GM21360 (cell line): ENCODE results near the gene CCDC3.
"Not testable (repeated sequence)": the region's sequence is repeated elsewhere in the genome, so short reads cannot be mapped to it uniquely, and the experiment has no call there.

Experiments used
- ATAC-seq: cut with Tn5 transposase; IDR thresholded peaks from one replicate; pipeline ENCODE4 v1.9.1; 2021; ENCODE audit warnings: mild to moderate bottlenecking, moderate library complexity; ENCODE audit not compliant: unreplicated experiment

CCDC3 gene

DNA sequence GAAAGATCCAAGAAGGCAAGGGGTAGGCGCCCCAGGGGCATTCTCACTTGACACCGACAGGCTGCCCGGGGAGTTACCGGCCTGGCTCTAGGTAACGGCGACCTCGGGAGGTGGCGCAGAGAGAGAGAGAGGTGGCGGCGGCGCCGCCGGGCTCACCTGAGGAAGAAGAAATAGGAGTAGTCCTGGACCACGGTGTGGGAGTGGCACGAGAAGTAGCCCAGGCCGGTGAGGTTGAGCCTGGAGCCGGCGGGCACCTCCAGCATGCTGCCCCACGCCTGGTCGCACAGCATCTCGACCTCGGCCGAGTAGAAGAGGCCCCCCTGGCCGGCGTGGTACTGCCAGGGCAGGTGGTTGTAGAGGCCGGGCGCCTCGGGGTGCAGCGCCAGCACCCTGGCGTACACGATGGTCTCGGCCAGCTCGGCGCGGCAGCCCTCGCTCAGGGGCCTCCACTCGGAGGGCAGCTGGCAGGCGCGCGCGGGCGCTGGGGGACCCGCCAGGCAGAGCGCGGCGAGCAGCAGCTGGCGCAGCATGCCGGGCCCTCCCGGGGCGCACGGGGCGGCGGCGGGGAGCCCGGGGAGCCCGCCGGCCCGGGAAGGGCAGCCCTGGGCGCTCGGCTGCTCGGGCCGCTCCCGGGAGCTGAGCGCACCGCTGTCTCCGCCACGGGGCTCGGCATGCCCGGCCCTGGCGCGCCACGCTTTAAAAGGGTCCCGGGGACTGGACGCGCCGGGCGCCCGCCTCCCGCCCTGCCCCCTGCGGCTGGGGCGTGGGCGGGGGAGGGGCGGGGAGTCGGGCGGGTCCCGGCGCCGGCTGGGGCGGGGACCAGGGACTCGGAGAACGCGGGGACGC lies at the start of gene CCDC3:
CCDC3 (minus strand) TSS at position 673 of the 846 bp plus-strand sequence; CDS start at position 530, 143 bp downstream.
- ATAC-seq = no peak

DNA sequence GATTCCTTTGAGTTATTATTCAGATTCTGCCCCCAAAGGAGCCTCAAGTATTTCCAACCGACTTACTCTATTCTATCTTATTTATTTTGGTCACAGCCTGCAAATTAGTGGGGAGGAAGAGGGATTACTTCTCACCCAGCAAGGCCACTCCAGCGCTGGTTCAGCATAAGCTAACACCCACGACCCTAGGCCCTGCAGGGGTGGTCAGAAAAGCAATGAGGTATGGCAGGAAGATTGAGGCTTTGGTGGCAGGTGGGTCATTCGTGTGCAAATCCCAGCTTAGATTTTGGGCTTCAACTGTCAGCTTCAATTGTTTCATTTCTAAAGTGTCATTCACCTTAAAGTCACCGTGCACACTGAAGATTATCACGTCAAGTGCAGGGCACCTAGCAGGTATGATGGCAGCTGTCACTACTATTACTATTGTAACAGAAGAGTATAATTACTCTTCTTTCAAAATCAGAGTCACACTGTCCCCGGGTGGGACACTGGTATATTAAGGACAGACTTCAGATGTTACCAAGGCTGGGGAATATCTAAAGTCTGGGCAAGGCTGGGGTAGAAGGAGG lies 49.7 kb upstream of the CCDC3 start:
- no peak for ATAC-seq

DNA sequence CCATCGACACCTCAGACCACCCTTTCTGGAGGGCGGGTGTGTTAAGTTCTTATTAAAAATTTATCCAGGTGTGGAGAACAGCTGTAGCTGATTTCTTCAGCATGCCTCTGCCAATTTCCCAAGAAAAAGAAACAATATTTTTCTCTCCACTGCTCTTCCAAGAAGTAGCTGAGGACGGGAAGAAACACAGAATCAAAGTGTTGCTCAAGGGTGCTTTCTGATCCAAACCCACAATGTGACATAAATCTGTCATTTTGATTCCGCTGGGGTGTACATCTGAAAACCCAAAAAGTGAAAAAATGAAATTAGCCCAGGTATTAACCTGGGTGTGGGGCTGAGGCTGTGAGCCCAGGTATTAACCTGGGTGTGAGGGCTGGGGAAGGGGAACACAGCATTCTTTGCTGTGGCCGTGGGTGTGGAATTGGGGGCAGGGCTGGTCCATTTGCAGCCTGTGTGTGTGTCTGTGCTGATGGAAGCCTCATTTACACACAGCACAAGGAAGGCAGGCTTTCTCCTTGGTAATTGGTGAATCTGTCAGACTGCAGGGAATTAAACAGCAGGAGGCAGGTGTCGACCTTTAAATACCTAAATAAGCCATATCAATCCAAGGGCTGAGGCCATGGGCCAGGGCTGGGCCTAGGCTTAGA lies 48.4 kb upstream of the CCDC3 start:
- no peak for ATAC-seq

DNA sequence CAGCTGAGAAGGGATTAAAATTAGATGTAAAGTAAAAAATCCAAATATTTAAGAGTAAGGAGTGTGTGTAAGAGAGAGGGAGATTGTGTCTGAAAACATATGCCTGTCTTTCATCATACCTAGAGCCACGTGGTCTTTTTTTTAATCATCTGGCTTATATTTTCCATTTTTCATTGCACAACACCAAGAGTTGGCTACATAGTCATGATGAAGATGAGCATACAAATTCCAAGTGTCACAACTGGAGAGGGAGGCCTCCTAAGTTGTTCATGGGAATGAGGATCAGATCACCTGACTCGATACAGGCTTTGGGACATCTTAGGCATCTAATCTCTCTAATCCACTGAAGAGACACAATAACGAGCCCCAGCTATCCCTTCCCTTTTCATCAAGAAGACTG lies 47.2 kb upstream of the CCDC3 start:
- no peak for ATAC-seq

DNA sequence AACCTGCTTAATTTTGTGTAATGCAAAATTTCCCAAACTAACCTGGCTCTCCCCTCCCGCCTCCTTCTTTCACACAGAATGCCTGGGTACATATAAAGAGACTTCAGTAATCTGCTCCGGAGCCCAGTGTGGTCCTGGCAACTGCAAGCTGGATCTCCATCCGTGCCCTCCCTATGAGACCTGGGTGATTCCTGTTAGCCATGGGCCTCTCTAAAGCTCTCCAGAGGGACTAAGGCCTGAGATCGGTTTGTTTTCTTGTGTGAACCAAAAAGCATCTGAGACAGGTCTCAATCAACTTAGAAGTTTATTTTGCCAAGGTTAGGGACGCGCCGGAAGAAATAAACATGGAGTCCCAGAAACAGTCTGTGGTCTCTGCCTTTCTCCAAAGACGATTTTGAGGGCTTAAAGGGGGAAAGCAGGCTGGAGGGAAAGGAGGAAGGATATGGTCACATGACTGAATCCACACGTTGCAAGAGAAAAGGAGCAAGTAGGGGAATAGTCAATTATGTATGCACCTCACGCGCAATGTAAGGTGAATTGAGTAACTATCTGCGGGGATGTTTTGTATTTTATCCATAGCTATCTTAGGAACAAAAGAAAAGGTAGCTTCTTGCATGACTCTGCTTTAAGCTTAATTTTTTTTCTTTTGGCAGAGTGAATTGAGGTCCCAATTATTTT lies 46.2 kb upstream of the CCDC3 start:
- no peak for ATAC-seq

DNA sequence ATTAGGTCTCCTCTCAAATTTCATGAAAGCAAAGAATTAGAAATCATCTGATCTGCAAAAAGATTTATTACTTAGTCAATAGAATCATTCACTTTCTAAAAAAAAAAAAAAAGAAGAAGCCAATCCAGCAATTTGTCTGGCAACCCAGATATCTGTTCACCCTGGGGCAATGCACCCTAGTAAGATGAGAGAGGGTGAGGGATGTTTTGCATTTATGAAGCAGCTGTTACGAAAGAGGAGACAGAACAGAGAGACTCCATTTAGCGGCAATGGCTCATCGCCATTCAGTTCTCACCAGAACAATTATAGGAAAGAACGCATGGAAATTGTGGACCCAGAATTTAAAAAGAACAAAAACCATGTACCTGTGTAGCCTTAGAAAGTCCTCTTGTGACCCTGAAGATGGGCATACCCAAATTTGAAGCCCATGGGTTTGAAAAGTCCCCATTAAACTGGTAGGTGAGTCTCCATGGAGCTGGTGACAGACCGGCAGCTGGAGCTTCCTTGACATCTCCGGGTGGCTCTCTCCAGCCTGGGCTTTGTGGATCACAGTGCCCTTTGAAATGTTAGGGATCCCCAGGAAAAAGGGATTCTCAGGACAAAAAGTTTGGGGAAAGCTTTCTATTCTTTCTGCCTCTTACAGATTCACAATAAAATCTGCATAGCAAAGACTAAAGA lies 45.5 kb upstream of the CCDC3 start:
- ATAC-seq = no peak

DNA sequence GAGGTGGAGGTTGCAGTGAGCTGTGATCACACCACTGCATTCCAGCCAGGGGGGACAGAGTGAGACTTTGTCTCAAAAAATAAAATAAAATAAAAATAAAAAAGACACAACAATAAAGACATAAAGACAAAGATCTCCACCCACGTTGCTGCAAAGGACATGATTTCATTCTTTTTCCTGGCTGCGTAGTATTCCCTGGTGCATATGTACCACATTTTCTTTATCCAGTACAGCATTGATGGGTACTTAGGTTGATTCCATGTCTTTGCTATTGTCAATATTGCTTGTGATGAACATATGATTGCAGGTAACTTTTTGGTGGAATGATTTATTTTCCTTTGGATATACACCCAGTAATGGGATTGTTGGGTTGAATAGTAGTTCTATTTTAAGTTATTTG lies 42.0 kb upstream of the CCDC3 start:
- ATAC-seq = no peak

DNA sequence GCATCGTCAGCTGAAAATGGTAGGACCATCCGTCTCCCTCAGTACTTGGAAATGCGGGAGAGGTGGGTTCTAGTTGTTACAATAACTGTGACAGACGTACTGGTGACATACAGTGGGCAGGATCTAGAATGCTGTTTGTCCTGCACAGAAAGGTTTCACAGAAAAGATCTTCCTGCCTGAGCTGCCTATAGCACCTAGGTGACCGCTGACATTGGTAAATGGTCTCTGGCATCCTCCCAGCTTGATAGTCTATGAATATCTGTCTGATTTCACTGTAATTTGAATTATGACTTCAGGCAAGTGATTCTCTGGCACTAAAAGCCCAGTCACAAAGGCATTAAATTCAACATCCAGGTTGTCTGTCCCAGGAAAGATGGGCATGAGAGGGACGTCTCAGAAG lies 38.2 kb upstream of the CCDC3 start:
- ATAC-seq = no peak

DNA sequence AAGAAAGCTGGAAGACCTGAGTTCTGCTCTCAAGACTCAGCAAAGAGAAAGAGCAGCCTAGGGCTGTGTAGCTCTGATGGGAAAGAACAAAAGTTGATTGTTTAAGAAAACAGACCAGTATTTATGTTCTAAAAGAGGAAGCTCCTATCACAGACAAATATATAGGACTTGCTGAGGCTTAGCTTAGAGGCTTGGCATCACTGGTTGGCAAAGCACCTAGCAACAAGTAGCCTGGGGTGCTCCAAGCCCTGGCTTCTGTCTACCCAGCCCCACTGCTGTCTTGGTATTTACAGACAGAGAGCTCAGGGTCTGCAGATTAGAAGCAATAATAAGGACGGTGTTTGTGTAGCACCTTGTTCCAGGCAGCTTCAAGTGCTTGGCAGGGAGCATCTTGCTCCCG lies 36.9 kb upstream of the CCDC3 start:
- ATAC-seq = no peak

DNA sequence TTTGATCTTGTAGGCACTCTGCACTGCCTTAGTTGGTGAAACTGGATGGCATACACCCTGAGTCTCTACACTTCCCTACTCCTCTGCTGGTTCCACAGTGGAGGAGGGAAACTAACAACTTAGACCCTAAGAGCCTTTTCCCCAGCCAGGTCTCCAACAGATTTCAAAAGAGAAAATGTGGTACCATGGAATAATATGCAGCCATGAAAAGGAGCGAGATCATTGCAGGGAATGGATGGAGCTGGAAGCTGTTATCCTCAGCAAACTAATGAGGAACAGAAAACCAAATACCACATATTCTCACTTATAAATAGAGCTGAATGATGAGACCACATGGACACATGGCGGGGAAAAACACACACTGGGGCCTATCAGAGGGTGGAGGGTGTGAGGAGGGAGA lies 36.3 kb upstream of the CCDC3 start:
- ATAC-seq = no peak

DNA sequence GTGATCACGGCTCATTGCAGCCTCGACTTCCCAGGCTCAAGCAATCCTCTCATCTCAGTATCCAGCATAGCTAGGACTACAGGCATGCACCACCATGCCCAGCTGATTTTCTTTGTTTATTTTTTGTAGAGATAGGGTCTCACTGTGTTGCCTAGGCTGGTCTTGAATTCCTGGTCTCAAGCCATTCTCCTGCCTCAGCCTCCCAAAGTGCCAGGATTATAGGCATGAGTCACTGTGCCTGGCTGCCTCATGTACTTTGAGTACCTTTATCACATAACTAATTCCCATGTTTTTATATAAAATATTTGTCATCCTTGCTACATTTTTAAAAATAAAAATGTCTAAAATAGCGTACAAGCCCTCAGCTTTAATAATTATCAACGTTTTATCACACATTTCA lies 35.3 kb upstream of the CCDC3 start:
- ATAC-seq = no peak

DNA sequence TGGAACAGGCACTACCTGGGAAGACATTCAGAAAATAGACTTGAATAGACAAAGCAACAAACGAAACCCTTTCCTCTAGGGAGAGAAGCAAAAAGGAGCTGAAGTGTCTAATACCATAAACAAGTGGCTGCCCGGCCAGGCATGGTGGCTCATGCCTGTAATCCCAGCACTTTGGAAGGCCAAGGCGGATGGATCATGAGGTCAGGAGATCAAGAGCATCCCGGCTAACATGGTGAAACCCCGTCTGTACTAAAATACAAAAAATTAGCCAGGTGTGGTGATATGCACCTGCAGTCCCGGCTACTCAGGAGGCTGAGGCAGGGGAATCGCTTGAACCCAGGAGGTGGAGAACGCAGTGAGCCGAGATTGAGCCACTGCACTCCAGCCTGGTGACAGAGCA lies 34.2 kb upstream of the CCDC3 start:
- ATAC-seq = not testable (repeated sequence)

DNA sequence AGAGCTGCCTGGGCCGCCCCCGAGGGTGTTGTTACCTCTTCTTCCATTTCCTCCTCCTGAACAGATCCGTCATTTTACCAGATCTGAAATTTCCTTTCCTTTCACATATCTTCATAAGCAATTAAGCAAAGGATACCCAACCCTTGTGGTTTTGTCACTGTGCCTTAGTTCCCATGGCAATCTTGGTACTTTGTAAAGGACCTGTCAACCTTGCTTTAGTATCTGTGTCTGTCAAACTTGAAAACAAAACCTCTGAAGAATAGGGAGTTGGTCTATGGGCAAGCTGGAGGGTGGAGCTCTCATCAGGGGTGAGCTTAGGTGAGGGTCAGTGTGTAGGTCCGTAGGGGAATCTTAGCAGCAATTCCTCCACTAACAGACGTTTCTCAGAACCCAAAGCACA lies 25.4 kb upstream of the CCDC3 start:
- ATAC-seq = no peak

DNA sequence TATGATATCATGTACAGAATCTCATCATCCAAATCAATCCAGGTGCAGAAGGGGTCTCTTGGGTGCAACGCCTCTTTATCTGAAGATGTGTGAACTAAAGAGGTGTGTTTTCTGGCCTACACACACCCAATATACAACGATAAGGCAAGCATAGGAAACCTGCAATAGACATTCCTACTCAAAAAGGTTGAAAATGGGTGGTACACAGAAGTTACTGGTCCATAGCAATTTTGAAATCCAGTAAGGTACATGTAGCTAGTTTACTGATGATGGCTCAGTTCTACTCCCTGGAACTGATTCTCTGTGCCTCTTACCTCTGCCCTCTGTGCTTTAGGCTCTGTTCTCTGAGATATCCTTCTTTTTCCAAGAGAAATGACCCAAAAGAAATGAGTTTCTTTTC lies 22.2 kb upstream of the CCDC3 start:
- no peak for ATAC-seq

DNA sequence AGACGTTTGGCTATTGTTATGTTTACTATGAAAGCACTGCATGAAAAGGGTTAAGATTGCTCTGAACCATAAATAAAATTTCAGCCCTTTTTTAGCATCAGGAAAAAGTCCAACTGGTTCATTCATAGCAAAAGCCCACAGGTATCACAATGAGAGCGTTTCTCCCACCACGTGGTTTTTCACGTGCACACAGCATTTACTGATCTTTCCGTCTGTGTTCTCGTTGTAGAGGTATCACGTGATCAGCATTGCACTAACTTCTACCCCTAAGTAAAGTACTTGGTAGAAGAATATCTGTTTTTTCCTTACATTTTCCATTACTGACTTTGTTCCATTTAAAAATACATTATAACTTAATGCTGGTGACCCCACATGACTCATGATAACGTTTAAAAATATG lies 17.8 kb upstream of the CCDC3 start:
- no peak for ATAC-seq

DNA sequence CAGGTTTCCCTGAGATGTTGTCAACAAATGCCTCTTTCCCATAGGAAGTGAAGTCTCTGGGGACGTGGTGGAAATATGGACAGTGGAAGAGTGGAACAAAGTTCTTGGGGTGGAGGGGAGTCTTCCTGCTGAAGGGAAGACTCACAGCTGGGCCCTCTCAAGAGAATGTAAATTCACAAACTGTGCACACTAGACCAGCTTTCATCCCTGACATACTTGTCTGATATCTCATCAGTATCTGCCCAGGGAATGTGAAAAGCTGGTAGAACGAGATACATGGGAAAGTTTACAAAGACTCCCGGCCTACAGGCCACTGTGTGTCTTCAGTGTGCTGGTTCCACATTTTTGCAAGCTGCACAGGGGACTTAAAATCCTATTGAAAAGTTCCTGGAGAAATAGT lies 16.7 kb upstream of the CCDC3 start:
- no peak for ATAC-seq

DNA sequence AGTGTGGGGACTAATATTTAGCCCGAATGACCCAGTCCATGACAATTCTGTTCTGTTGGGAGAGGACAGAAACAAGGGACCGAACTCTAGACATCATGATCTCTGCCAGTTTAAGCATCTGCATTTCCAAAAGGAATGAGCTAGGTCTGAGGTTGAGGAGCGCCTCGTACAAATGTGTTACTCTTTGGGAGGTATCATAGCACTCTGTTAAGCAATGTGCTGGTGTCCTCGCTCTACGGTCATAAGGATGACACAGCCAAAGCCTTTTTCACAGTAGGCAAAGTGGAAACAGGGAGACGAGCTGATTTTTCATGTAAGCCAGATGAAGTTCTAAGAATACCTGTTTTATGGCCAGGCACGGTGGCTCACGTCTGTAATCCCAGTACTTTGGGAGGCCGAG lies 15.4 kb upstream of the CCDC3 start:
- ATAC-seq = no peak

DNA sequence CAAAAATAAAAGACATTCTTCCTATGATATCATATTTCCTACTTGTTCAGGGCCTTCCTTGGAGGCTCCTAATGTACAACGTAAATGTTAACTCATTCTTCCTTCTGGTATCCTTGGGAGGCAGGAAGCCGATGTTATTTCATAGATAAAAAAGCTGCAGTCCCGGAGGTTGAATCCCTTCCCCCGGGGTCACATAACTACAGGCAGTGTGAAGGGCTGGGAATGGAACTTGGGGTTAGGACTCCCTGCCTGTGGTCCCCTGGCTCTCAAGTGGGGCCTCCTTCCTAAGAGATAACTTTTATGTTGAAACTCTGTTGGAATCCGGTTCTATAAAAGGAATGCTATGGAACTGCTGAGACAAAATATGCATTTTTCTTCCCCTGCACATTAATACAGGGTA lies 14.9 kb upstream of the CCDC3 start:
- ATAC-seq = no peak

DNA sequence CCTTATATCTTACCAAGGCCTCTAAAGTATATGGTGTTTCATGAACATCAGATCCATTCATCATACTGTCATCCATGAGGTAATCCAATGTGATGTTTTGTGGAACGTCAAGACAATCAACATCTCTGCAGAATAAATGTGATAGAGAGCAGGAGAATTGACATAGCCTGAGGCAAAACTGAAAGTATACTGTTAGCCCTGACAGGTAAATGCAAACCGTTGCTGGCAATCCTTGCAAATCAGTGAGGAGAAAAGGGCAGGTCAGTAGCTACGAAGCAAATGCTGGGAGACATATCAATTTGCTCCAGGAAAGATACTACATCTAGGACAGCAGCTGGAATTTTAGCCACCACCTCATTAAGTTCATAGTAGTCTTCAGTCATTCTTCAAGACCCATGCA lies 4.5 kb upstream of the CCDC3 start:
- no peak for ATAC-seq

DNA sequence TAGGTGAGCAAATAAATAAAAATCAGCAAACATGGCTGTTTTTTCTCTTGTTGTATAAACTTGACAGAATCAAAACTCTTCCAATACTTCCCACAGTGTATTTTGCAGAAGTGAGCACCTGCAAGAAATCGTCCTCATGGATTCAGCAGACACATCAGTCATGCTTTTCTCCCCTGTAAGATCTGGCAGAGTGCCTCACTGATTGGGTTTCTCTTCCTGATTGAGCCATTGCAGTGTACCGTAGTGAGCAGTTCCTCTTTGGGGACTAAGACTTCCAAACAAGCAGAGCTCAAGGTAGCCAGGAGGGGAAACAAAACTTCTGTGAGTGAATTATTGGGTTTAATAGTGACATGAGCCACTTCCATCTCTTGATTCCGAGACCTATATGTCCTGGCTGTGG lies 2.2 kb upstream of the CCDC3 start:
- no peak for ATAC-seq

DNA sequence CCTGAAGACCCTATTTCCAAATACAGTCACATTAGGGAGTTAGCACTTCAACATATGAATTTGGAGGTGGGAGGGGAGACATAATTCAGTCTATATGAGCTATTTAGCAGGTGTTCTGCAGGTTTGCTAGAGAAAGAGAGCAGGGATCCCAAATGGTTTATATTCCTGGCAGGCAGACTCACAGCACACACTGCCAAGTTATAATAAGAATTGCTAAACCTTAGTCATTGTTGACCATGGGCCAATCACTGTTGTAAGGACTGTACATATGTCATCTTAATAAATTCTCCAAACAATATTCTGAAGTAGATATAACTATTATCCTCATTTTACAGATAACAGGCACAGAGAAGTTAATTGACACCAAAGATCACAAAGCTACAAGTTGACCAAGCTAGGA lies 1.5 kb upstream of the CCDC3 start:
- no peak for ATAC-seq
